DND-41 (cell line): ENCODE results near the gene IFT25.

Source experiments
- ATAC-seq: fragments of 200-7000 bp; cut with Tn5 transposase; 3 replicates; pipeline ENCODE4 v1.9.1; 2021; ENCODE audit warnings: low read depth; ENCODE audit not compliant: insufficient read depth
- DNase-seq: peaks from one replicate; pipeline ENCODE4 v3.0.0-alpha.2; 2020
- H2AFZ ChIP-seq: 2 replicates; pipeline ENCODE4 v1.6.0; 2012; ENCODE audit warnings: low read depth, low read length
- H3K27ac ChIP-seq: 2 replicates; pipeline ENCODE4 v1.5.1; 2012; ENCODE audit warnings: low read length, inconsistent platforms
- H3K27me3 ChIP-seq: fragments of 200-600 bp; sonication (generic); 2 replicates; pipeline ENCODE4 v1.6.0; 2012; ENCODE audit warnings: low read length, mild to moderate bottlenecking, inconsistent platforms; ENCODE audit not compliant: insufficient read depth, poor library complexity
- H3K36me3 ChIP-seq: 2 replicates; pipeline ENCODE4 v1.5.1; 2012; ENCODE audit warnings: low read length, inconsistent platforms; ENCODE audit not compliant: insufficient read depth
- H3K4me1 ChIP-seq: 2 replicates; pipeline ENCODE4 v1.5.1; 2012; ENCODE audit warnings: mild to moderate bottlenecking, low read length; ENCODE audit not compliant: insufficient read depth
- H3K4me2 ChIP-seq: 2 replicates; pipeline ENCODE4 v1.6.0; 2012; ENCODE audit warnings: mild to moderate bottlenecking, moderate library complexity, low read length, inconsistent platforms; ENCODE audit not compliant: insufficient read depth
- H3K4me3 ChIP-seq, 2 experiments: fragments of 200-600 bp in 1 of 2; shearing (Covaris generic) in 1 of 2; 2 replicates each; pipeline ENCODE4 v1.5.1; 2012 to 2016; ENCODE audit warnings: inconsistent platforms in 2 of 2, low read length in 2 of 2, mild to moderate bottlenecking in 2 of 2, low read depth in 1 of 2, moderate library complexity in 1 of 2
- H3K79me2 ChIP-seq: 2 replicates; pipeline ENCODE4 v1.6.0; 2012; ENCODE audit warnings: low read length, inconsistent platforms; ENCODE audit not compliant: insufficient read depth
- H3K9ac ChIP-seq: 2 replicates; pipeline ENCODE4 v1.6.0; 2012; ENCODE audit warnings: low read depth, mild to moderate bottlenecking, inconsistent platforms, low read length, moderate library complexity
- H3K9me3 ChIP-seq: 2 replicates; pipeline ENCODE4 v1.5.1; 2012; ENCODE audit warnings: low read length, moderate library complexity, mild to moderate bottlenecking, inconsistent platforms; ENCODE audit not compliant: insufficient read depth, severe bottlenecking
- H4K20me1 ChIP-seq: 2 replicates; pipeline ENCODE4 v1.6.0; 2012; ENCODE audit warnings: low read length; ENCODE audit not compliant: insufficient read depth
- CTCF ChIP-seq: IDR thresholded peaks from 2 replicates; pipeline ENCODE4 v1.5.1; 2012; ENCODE audit warnings: borderline replicate concordance, low read length, moderate library complexity, mild to moderate bottlenecking; ENCODE audit not compliant: poor library complexity, severe bottlenecking; ENCODE audit errors: extremely low read depth
- EZH2 ChIP-seq: IDR thresholded peaks from 3 replicates; pipeline ENCODE4 v1.6.1; 2012; ENCODE audit warnings: borderline replicate concordance, low read depth, mild to moderate bottlenecking, moderate library complexity, low read length, inconsistent platforms; ENCODE audit not compliant: severe bottlenecking

The IFT25 gene

DNA sequence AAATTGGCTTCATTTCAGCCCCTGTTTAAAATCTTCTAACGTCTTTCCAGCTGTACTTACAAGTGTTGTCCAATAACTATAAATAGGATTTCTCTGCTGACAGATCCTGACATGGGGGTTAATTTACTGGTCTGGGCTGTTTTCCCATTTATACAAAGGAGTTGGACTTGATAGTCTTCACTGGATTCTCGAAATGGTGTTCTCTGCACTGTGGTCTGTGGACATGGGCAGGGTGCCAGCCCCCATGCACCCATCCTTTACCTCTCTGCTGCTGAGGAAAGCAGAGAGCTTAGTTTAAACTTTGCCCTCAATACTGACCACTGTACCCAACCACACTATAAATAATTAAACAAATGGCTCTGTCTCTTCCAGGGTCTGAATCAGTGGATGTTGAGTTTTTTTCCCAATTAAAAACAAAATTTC lies 46.3 kb downstream of the IFT25 start:
- Histone ChIP-seq H3K9ac (no peak overlapping the region), H3K36me3 (no peaks in the 10 kb centered on the region), H3K27ac (no peak overlapping the region), H2AFZ (no peak overlapping the region), H3K4me2 (no peak overlapping the region), H3K4me1 (no peaks in the 10 kb centered on the region), H3K27me3 (no peaks in the 10 kb centered on the region), H3K79me2 (no peaks in the 10 kb centered on the region), H3K9me3 (no peaks in the 10 kb centered on the region), H3K4me3 (no peak overlapping the region), H4K20me1 (no peaks in the 10 kb centered on the region)
- ATAC-seq (no peak), DNase-seq (no peak)
- no peak for TF ChIP-seq EZH2
- TF ChIP-seq CTCF: no peak

DNA sequence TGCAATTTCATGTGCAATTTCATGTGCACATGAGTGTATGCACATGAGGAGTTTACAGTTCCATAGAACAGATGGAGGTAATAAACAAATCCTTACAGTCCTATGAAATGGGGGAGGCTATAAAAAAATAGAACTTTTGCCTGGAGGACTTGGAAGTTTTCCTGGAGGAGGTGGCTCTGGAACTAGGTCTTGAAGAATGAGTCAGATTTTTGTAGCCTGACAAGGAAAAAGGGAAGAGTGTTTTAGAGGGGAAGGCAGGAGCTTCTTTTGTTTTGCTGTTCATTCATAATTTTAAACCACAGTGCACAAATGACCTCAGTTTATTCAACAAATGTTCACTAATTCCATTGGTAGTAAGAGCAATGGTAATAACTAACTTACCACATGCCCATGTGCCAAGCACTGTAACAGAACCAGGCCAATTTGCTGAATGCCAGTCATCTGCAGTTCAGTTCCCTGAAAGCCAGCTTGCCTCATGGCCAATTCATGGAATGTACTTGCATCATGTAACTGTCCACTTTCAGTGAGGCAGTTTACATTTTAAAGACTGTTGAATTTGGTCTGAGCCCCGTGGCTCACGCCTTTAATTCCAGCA lies 48.8 kb downstream of the IFT25 start:
- Histone ChIP-seq H4K20me1 (no peaks in the 10 kb centered on the region), H3K9ac (no peak overlapping the region), H3K4me2 (no peak overlapping the region), H3K79me2 (no peaks in the 10 kb centered on the region), H2AFZ (no peak overlapping the region), H3K4me1 (no peaks in the 10 kb centered on the region), H3K27me3 (no peaks in the 10 kb centered on the region), H3K27ac (no peak overlapping the region), H3K4me3 (no peak overlapping the region), H3K36me3 (no peaks in the 10 kb centered on the region), H3K9me3 (no peaks in the 10 kb centered on the region)
- DNase-seq (no peak), ATAC-seq (no peak)
- TF ChIP-seq CTCF (no peak), EZH2 (no peak)

DNA sequence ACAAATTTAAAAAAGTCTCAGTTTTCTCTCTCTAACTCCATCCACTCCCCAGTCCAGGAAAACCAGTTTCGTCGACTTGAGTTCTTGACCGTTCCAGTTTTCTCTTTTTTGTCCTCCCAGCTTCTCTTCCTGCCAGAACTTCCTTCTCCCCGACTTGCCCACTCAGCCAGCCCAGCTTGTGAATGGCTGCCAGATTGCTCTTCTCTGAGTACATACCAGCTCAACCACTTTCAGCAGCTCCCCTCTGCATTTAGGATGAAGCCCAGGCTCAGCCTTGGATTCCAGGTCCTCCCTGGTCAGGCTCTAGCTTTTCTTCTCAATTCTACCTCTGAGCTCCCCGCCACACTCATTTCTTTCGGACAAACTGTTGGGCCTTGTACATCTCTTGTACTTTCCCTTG lies 50.1 kb downstream of the IFT25 start:
- no peaks in the 10 kb centered on the region for H3K36me3 ChIP-seq
- H3K27ac ChIP-seq: no peak overlapping the region
- H3K4me2 ChIP-seq: no peak overlapping the region
- no peak overlapping the region for H3K9ac ChIP-seq
- DNase-seq: no peak
- H3K79me2 ChIP-seq: no peaks in the 10 kb centered on the region
- H4K20me1 ChIP-seq: no peaks in the 10 kb centered on the region
- ATAC-seq: no peak
- H3K4me1 ChIP-seq: peaks cover 5% of the 10 kb centered on the region
- H2AFZ ChIP-seq: no peak overlapping the region
- H3K9me3 ChIP-seq: no peaks in the 10 kb centered on the region
- TF ChIP-seq EZH2: no peak
- no peak for TF ChIP-seq CTCF
- H3K4me3 ChIP-seq: no peak overlapping the region
- H3K27me3 ChIP-seq: no peaks in the 10 kb centered on the region

DNA sequence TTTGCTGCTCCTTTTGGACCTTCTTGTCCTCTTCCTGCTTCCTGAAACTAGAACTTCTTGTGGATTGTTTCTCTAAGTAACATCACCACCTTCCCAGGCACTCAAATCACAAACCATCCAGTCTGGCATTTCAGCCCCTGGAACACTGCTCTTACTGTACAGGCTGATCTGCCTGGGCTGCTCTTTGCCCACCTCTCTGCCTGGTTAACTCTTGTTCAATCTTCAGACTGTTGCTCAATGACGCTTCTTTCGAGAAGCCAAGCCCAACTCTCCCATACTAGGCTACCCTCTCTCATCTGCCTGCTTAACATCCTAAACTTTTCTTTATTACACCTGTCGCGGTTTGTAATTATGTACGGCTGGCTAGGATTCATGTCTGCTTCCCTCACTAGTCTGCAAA lies 50.9 kb downstream of the IFT25 start:
- Histone ChIP-seq H3K9me3 (no peaks in the 10 kb centered on the region), H3K4me1 (peaks cover 11% of the 10 kb centered on the region), H4K20me1 (no peaks in the 10 kb centered on the region), H3K4me3 (no peak overlapping the region), H3K4me2 (no peak overlapping the region), H2AFZ (no peak overlapping the region), H3K27me3 (no peaks in the 10 kb centered on the region), H3K9ac (no peak overlapping the region), H3K36me3 (no peaks in the 10 kb centered on the region), H3K79me2 (no peaks in the 10 kb centered on the region), H3K27ac (no peak overlapping the region)
- no peak for TF ChIP-seq EZH2
- TF ChIP-seq CTCF: no peak
- DNase-seq: no peak
- ATAC-seq: no peak
